Adrenal gland (tissue), 12 donors: ENCODE results near the gene REL. TPM values are rescaled to one million over a fixed set of nuclear protein-coding genes. Genes with fewer than 3 reads are reported as not detected.

Experiments used
- DNase-seq, 7 donors: peaks; one replicate each; pipeline ENCODE4 v3.0.0-alpha.2; 2019 to 2020
- H3K27ac ChIP-seq, 5 donors: fragments of 200-600 bp; sonication (generic) in 4 of 5; 1 replicate in 3 of 5; 2 replicates in 2 of 5; pipeline versions ENCODE4 v1.5.1 to v1.8.0; 2016 to 2020; ENCODE audit warnings: mild to moderate bottlenecking in 1 of 5
- H3K27me3 ChIP-seq: fragments of 200-600 bp; 2 replicates; pipeline ENCODE4 v1.8.0; 2021
- H3K36me3 ChIP-seq, 2 donors: fragments of 200-600 bp; replicated peaks in 1 of 2; 1 replicate in 1 of 2; 2 replicates in 1 of 2; pipeline versions ENCODE4 v1.5.1 to v1.8.0; 2018 to 2022
- H3K4me1 ChIP-seq, 2 donors: fragments of 200-600 bp; replicated peaks in 1 of 2; 1 replicate in 1 of 2; 2 replicates in 1 of 2; pipeline versions ENCODE4 v1.5.1 to v1.8.0; 2018 to 2021
- H3K4me3 ChIP-seq, 4 donors: fragments of 200-600 bp; sonication (generic) in 3 of 4; one replicate each; pipeline ENCODE4 v1.5.1; 2016 to 2018
- H3K9me3 ChIP-seq, 3 donors: fragments of 200-600 bp; sonication (generic) in 1 of 3; replicated peaks in 1 of 3; 1 replicate in 2 of 3; 2 replicates in 1 of 3; pipeline versions ENCODE4 v1.5.1 to v1.8.0; 2016 to 2021
- CTCF ChIP-seq, 6 experiments: fragments of 450-650 bp in 4 of 6; fragments of 200-600 bp in 2 of 6; sonication (generic) in 1 of 6; IDR thresholded peaks; 1 replicate in 5 of 6; 2 replicates in 1 of 6; pipeline versions ENCODE4 v1.5.1 to v1.8.0; 2016 to 2021; ENCODE audit warnings: antibody characterized with exemption in 6 of 6, mild to moderate bottlenecking in 2 of 6, moderate library complexity in 1 of 6
- POLR2A ChIP-seq, 2 donors: fragments of 450-650 bp; IDR thresholded peaks; one replicate each; pipeline ENCODE4 v1.6.1; 2017; ENCODE audit warnings: antibody characterized with exemption in 2 of 2, mild to moderate bottlenecking in 2 of 2, moderate library complexity in 1 of 2
- WGBS, 4 donors: extraction: QIAGEN DNeasy Blood & Tissue Kit in 2 of 4; methylation state at CpG; one replicate each; pipeline versions ENCODE4 v1.1.5 to v1.1.7; 2013 to 2017; 5-methylcytosine and 5-hydroxymethylcytosine counted together
- intact Hi-C, 2 donors: fragments of 100-400 bp; cut with DNase I; formaldehyde crosslinking; loops; one replicate each; pipeline versions ENCODE4 v1.14.1 to v1.15.0; 2022 to 2023
- polyA plus RNA-seq, 3 donors: library from polyadenylated mRNA; stranded (reverse); fragments of 200-250 nt in 2 of 3; fragments of 350-450 nt in 1 of 3; fragmentation: Illumina TruSeq in 1 of 3; extraction: RNeasy Lipid Tissue Mini Kit (QIAGEN cat#74804) in 1 of 3; gene quantifications; one replicate each; pipeline ENCODE4 v1.2.3, GENCODE V29; 2013 to 2014
- total RNA-seq, 9 donors: library from RNA; depleted of rRNA in 4 of 9; stranded (reverse); fragments of >200 nt in 4 of 9; fragments of 120-200 nt in 1 of 9; fragmentation: NEBNext Ultra II Directional in 1 of 9; extraction: Animal tissue kit (Norgen Biotek cat#: 25700) in 1 of 9; gene quantifications; one replicate each; pipeline versions ENCODE4 v1.1.0 to v1.2.4, GENCODE V29; 2013 to 2023
- donor health status: healthy with polysubstance abuse.
- donor health status: Bipolar disorder and iron deficiency.
- donor health status: DM: yes; HTN: yes; CAD: no.
- donor health status: DM: no; HTN: no; CAD: no.
- donor health status: DM: no; HTN: no; CAD: no.
- donor health status: DM: yes; HTN: yes; CAD: no.

Gene REL
- total and polyA plus RNA-seq, 12 donors, result 0.51 to 15.0 (median 9.8) TPM

DNA sequence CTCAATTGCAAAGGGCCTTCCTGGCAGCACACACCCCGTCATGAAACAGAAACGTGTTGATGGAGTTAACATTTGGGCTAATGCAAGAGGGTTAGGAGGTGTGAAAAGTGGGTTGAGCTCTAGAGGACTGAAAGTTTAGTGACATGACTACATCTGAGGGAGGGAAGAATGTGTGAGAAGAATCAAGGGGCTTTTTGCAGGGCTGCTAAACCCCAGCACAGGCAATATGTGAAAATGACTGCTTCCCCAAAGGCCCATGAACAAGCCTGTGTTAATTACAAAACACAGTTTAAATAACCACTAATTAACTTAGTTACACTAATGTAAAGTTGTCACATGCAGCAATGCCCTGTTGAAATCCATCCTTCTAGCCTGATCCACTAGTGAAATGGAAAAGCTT lies 72.8 kb downstream of the REL start:
- no peak overlapping the region for H3K4me3 ChIP-seq
- DNase-seq, result no peak
- no peaks in the 10 kb centered on the region for H3K27me3 ChIP-seq
- no peak overlapping the region for H3K27ac ChIP-seq
- no peaks in the 10 kb centered on the region for H3K36me3 ChIP-seq
- intact Hi-C loops, result no loop called here
- no peaks in the 10 kb centered on the region for H3K4me1 ChIP-seq
- no peaks in the 10 kb centered on the region for H3K9me3 ChIP-seq
- 64 to 74% (median 70%) methylated on average over 2 of the region's 2 CpGs for WGBS, 4 donors
- TF ChIP-seq CTCF (IDR thresholded peaks at IDR 0.05) (no peak), POLR2A (IDR thresholded peaks at IDR 0.05) (no peak)

DNA sequence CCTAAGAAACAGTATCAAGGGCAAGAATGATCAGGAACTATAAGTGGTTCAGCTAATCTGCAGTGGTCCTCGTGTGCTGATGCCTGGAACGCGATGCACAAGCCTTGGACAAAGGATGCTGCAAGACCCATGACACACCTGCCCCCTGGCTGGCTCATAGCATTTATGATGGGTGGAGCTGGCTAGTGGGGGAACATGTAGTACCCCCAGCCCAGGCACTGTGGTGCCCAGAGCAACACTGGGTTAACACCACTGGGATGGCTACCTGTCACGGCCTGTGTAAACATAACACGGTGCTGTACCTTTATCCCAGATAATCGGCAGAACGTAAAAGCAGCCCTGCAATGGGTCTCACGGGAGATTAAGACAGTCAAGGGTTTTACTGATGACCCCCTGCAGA lies 75.8 kb downstream of the REL start:
- no peak for DNase-seq
- Histone ChIP-seq H3K4me3 (no peak overlapping the region), H3K36me3 (no peaks in the 10 kb centered on the region), H3K9me3 (no peaks in the 10 kb centered on the region), H3K27me3 (no peaks in the 10 kb centered on the region), H3K27ac (no peak overlapping the region), H3K4me1 (no peaks in the 10 kb centered on the region)
- 84 to 93% (median 90%) methylated on average over 8 of the region's 8 CpGs for WGBS, 4 donors
- intact Hi-C loops, result no loop called here
- TF ChIP-seq POLR2A (IDR thresholded peaks at IDR 0.05), result no peak
- no peak for TF ChIP-seq CTCF (IDR thresholded peaks at IDR 0.05)

DNA sequence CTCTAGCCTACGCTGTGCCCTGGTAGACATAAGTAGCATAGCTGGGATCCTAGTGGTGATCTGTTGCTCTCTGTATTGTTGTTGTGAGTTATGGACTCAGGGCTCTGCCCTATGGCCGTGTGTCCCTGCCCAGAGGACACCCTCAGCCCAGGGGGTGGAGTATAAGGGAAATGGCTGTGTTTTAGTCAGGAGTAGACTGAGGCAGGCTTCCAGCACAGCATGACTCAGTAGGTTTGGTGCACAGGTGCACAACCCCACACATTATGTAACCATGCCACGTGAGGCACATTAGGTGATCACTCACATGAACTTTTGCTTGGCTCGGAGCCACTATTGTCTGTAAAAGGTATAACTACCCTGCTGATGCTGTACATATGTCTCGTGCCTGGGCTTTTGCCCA lies 76.3 kb downstream of the REL start:
- Histone ChIP-seq H3K4me1 (no peaks in the 10 kb centered on the region), H3K9me3 (no peaks in the 10 kb centered on the region), H3K4me3 (no peak overlapping the region), H3K27me3 (no peaks in the 10 kb centered on the region), H3K27ac (no peak overlapping the region), H3K36me3 (no peaks in the 10 kb centered on the region)
- no peak for DNase-seq
- intact Hi-C loops, result no loop called here
- WGBS, 4 donors, result 88 to 93% (median 91%) methylated on average over 5 of the region's 5 CpGs
- TF ChIP-seq POLR2A (IDR thresholded peaks at IDR 0.05) (no peak), CTCF (IDR thresholded peaks at IDR 0.05) (no peak)

DNA sequence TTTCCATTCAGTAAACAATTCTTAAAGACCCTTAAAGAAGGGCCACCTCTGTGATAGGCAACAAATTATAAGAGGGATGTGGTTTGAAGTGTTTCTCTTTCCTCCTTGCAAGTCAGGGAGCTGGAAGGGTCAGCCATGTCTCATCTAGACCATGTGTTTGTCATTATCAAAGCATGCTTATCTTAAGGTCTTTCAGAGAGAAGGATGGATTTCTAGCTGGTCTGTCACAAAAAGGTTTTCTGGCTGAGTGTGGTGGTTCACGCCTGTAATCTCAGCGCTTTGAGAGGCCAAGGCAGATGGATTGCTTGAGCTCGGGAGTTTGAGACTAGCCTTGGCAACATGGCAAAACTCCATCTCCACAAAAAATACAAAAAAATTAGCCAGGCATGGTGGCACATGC lies 77.0 kb downstream of the REL start:
- Histone ChIP-seq H3K27me3 (no peaks in the 10 kb centered on the region), H3K36me3 (no peaks in the 10 kb centered on the region), H3K9me3 (no peaks in the 10 kb centered on the region), H3K4me3 (no peak overlapping the region), H3K27ac (no peak overlapping the region), H3K4me1 (no peaks in the 10 kb centered on the region)
- WGBS, 4 donors, result 85 to 94% (median 89%) methylated on average over 3 of the region's 3 CpGs
- DNase-seq, result no peak
- intact Hi-C loops, result no loop called here
- TF ChIP-seq CTCF (IDR thresholded peaks at IDR 0.05), result no peak
- TF ChIP-seq POLR2A (IDR thresholded peaks at IDR 0.05), result no peak
